ENCODE results near the gene FAN1.

DNA sequence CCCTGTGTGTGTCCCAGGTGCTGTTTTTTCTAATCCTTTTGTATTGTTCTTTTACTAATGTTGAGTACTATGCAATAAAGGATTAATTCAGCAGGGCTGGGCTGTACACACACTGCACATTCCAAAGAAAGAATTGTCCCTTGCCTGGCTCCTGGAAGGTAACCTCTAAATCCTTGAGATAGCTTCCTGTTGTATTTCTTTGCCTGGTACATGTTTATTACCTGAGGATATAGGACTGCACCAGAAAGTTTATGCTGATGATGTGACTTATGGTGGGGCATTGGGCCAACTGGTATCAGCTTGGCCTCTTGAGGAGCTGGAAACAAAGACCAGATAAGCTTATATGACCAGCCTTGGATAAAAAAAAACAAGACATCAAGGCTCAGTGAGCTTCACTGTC, 26.6 kb upstream of the FAN1 start:
- TF ChIP-seq, protein P1, sequence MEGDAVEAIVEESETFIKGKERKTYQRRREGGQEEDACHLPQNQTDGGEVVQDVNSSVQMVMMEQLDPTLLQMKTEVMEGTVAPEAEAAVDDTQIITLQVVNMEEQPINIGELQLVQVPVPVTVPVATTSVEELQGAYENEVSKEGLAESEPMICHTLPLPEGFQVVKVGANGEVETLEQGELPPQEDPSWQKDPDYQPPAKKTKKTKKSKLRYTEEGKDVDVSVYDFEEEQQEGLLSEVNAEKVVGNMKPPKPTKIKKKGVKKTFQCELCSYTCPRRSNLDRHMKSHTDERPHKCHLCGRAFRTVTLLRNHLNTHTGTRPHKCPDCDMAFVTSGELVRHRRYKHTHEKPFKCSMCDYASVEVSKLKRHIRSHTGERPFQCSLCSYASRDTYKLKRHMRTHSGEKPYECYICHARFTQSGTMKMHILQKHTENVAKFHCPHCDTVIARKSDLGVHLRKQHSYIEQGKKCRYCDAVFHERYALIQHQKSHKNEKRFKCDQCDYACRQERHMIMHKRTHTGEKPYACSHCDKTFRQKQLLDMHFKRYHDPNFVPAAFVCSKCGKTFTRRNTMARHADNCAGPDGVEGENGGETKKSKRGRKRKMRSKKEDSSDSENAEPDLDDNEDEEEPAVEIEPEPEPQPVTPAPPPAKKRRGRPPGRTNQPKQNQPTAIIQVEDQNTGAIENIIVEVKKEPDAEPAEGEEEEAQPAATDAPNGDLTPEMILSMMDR (IDR thresholded peaks at IDR 0.05): no peak
- no peak for TF ChIP-seq POLR2A (IDR thresholded peaks at IDR 0.05)
